Islet of Langerhans (tissue), 1 donor: ENCODE results near the gene SMAD9.

Experiments
- FAIRE-seq: peaks from one replicate; lab custom pipeline; 2011; peaks lifted over from hg19 to GRCh38; lab: Jason Lieb, UNC

Gene SMAD9

GRCh38 chr13:36919833-36920615 is at the start of gene SMAD9:
Gene SMAD9 (minus strand): TSS chr13:36920238. CDS start chr13:36879689, 40,549 bp downstream.
- no peak for FAIRE-seq

DNA sequence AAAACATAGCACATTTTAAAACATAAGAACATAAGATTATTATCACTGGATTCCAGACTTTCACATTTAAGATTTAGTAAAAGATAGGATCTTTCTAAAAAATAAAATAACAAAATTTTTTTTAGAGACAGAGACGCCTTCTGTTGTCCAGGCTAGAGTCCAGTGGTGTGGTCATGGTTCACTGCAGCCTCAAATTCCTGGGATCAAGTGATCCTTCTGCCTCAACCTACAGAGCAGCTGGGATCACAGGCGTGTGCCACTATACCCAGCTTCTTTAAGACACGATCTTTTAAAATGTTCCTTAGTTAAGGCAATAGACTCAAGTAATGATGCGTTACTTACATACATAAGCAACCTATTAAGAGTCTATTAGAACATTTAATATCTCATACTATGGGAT is 46.4 kb upstream of the SMAD9 start:
- no peak for FAIRE-seq

- no peak for FAIRE-seq
Observed at GRCh38 chr13:36965767-36966166, 45.7 kb upstream of the SMAD9 start.

DNA sequence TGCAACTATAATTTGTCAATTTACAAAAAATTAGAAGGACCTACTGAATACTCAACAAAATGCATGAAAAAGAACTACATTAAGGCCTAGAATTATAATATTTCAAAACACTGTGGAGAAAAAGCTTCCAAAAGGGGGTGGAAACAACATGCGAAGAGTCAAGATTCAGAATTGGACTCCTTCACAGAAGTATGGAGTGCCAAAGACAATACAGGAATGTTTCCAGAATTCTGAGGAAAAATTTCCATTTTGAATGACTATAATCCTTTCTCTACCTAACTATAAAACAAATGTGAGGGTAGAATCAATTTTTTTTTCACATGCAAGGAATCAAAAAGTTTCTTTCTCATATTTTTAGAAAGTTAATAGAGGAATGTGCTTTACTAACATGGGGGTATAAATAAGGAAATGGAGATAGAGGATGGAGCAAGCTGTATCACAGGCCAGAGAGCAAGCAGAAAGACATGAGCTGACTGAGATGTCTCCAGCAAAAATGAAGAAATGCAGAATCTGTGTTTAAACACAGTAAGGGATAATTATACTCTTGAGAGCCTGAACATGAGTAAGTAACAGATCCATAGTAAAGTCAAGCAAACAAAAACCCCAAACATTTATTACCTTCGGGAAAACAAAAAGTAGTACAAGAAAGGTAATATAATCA is 39.5 kb upstream of the SMAD9 start:
- no peak for FAIRE-seq

DNA sequence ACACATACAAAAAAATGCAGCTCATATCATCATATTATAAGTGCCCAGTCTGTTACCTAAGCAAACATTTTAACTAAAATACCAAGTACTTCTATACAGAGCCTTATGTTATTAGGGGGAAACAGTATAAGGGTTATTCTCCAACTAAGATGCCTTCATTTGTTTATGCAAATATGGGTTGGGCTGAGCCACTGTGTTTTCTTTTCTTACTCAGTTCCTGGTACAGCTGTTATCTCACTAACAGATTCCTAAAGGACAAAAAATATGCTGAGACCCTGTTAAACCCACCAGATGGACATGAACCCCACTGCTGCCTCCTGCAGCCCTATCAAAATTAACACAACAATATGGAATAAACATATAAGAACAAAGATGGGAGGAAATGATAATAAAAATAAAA is 34.5 kb upstream of the SMAD9 start:
- FAIRE-seq, result no peak

GRCh38 chr13:36950920-36951319 is 30.9 kb upstream of the SMAD9 start:
- no peak for FAIRE-seq

DNA sequence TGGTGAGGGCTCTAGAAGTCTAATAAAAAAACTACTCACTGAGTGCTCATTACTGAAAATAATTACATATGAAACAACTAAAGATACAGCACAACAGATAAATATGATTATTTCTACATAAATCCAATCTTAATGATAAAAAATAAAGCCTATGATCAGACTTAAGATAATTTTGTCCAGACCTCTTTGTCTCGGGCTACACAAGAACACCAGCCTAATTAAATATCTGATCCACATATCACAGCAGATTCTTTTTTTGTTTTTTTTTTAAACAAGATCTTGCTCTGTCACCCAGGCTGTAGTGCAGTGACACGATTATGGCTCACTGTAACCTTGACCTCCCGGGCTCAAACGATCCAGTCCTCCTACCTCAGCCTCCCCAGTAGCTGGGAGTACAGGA is 30.3 kb upstream of the SMAD9 start:
- FAIRE-seq, result no peak

DNA sequence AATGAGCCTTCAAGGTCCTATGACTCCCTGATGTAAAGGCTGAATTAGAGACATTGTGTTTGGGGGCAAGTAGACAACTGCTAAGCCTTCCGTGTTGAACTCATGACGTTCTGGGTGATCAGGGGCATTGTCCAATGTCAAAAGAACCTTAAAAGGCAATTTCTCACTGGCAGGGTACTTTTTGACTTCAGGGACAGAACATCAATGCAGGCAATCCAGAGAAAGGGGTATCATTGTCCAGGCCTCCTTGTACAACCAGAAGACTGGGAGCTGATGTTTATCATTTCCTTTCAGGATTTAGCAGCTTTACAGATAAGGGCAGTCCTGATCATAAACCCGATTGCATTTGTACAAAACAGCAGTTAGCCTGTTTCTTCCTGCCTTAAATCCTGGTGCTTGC is 25.0 kb upstream of the SMAD9 start:
- no peak for FAIRE-seq

DNA sequence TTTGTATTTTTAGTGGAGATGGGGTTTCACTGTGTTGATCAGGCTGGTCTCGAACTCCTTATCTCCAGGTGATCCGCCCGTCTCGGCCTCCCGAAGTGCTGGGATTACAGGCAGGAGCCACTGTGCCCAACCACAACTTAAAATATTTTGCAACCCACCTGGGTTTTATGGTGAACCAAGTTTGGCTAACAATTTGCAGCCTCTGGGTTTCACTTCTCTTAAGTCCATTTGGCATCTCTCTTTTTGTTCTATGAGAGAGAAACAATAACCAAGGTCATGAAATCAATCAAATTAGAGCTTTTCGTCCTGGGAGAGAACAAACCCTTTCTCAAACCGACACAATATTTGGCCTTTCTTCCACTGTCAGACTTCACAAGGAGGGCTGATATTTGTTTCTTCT is 5.6 kb upstream of the SMAD9 start:
- FAIRE-seq, result no peak

GRCh38 chr13:36924001-36924400 is 4.0 kb upstream of the SMAD9 start:
- no peak for FAIRE-seq

DNA sequence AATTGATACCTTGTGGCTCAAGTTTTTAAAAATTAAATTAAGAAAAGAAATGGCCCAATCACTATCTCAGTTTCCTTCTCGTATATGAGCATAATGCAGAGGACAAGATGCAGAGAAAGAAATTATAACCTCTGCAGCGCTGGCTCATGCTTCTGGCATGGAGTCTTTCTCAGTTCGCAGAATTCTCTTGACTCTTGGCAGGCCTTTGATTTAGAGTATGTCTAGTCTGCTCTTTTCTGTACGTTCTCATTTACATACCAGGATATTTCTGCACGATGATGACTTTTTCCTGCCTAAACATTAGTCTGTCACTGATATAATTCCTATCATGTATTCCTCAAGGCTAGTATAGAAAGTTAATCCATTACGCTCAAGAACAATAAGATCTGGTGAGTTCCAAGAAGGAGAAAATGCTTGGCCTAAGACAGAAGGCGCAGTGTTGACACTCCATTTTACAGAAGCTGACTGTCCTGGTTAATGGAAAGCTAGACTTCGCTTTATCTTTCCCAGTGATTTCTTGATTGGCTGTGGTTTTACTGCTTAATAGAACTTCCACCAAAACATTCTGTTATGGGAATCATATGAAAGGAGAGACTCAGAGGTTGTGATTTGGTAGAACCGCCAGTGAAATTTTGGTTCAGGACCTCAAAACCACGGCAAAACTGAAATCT is 1.7 kb upstream of the SMAD9 start:
- no peak for FAIRE-seq

- no peak for FAIRE-seq
Observed at GRCh38 chr13:36920616-36921185, 663 bp upstream of the SMAD9 start.

DNA sequence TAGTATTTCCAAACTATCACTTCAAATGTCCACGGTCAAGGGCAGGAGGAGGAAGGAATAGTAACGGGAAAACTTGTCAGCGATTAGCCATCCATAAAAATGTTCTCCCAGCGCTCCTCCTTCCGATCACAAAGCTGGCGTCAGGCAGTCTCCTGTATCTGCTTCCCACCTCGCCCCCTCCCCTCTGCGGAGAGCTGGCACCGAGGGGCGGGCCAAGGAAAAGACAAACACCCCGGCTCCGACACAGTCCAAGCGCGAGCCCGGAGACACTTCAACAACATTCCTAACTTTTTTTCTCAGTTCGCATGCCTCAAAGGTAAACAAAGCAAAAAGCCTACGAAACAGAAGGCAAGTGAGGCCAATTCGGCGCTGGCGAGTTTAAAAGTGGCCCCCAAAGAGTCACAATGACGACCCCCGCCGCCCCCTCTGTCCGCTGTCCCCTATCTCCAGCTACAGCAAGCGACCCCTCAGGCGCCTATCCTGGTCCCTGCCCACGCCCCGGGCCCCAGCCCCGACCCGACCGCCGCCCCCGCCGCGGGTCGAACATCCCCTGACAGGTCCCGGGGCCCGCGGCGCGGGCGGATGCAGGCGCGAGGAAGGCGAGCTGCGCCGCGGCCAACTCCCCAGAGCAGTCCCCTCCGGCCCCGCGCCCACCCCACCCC is 736 bp downstream of the SMAD9 start:
- no peak for FAIRE-seq

- FAIRE-seq, result peak; percentile 43
Observed at GRCh38 chr13:36918246-36919131, 1.5 kb downstream of the SMAD9 start.

- no peak for FAIRE-seq
Observed at GRCh38 chr13:36917311-36917710, 2.7 kb downstream of the SMAD9 start.

DNA sequence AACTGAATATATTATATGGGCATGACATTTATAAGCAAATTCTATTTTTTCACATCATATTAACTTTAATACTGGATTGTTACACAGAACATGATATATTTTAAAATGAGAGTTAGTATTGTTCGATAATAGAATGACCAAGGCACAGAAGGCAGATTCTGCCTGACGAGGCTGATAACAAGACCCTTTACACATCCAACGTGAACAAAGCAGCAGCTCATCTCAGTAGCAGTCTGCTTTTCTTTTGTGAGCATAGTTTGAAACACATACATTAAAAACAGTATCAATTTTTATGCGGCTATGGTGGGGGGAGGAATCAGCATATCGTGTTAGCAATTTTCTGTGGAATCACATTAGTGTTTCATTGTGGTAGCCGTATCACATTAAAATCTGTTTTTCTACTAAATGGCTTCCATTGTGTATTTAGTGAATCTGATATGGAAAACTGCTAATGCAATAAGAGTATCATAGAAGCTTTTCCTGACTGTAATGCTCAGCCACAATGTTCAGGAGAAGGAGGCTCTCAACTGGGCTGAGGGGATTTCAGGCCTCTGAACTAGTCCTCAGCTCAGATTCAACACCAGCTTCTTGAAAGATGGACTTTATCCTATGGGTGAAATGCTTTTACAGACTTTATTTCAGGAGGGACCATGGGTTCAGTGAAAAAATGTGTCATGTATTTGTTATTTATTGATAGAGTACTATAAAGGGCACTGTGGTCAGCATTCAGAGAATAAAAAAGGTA is 4.0 kb downstream of the SMAD9 start:
- FAIRE-seq, result no peak

GRCh38 chr13:36915106-36915505 is 4.9 kb downstream of the SMAD9 start:
- FAIRE-seq, result no peak

GRCh38 chr13:36914648-36915047 is 5.4 kb downstream of the SMAD9 start:
- no peak for FAIRE-seq

- FAIRE-seq, result peak; percentile 47
Observed at GRCh38 chr13:36913463-36913862, 6.6 kb downstream of the SMAD9 start.

GRCh38 chr13:36912973-36913372 is 7.1 kb downstream of the SMAD9 start:
- FAIRE-seq, result peak; percentile 17

- no peak for FAIRE-seq
Observed at GRCh38 chr13:36912369-36912768, 7.7 kb downstream of the SMAD9 start.
